Pons (tissue), 1 donor: ENCODE measurements around the gene ZNF442.
A peak's percentile ranks its signal among the peaks of the same experiment; 100 is the strongest.
"Not testable (repeated sequence)": the region's sequence is repeated elsewhere in the genome, so short reads cannot be mapped to it uniquely, and the experiment has no call there.

ENCODE experiments used
- DNase-seq: peaks from one replicate; pipeline ENCODE4 v3.0.0-alpha.2; 2016; ENCODE audit warnings: low spot score

The ZNF442 gene

GRCh38 chr19:12365236-12366162 lies at the start of gene ZNF442:
ZNF442 (minus strand) TSS chr19:12365683; CDS start chr19:12363631, 2,052 bp downstream.
- peak; percentile 99 for DNase-seq

DNA sequence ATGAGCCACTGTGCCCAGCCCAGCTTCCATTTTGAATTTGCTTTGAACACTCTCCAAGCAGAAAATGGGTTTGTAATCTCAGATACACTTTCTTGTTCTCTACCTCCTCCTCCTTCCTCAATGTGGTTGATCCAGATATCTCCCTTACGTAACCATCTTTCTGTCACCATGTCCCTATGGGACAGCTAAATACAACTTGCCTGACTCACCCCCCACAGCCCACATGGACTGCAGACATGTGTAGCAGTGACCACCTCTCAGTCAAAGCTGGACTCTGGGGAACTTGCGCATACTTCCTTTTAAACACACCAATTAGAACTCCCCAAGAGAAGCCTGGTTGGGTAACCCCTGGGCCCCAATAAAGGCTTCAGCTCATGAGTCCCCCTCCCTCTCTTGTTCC lies 46.4 kb upstream of the ZNF442 start:
- no peak for DNase-seq

GRCh38 chr19:12400633-12401502 lies 35.4 kb upstream of the ZNF442 start, which contains the start of gene ZNF799:
ZNF799 (minus strand) TSS chr19:12401271; CDS start chr19:12401070, 201 bp downstream.
- DNase-seq = peak; percentile 97

- DNase-seq = peak; percentile 2
These were observed 34.6 kb upstream of the ZNF442 start for GRCh38 chr19:12399901-12400632.

DNA sequence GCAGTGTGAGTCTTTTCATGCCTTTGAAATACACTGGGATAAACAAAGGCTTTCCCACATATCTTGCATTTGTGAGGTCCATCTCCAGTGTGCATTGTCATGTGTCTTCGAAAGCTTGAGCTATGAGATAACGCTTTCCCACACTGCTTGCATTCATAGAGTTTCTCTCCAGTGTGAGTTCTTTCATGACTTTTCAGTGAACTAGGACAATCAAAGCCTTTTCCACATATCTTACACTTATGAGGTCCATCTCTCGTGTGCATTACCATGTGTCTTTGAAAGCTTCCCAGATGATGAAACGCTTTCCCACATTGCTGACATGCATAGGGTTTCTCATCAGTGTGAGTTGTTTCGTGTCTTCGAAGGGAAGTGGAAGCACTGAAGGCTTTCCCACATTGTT lies 25.7 kb upstream of the ZNF442 start:
- not testable (repeated sequence) for DNase-seq

- DNase-seq = not testable (repeated sequence)
These were observed 20.9 kb upstream of the ZNF442 start for GRCh38 chr19:12386365-12386764.

- no peak for DNase-seq
These were observed 14.9 kb upstream of the ZNF442 start for GRCh38 chr19:12380444-12380737.

GRCh38 chr19:12379732-12380443 lies 14.4 kb upstream of the ZNF442 start:
- DNase-seq = no peak

DNA sequence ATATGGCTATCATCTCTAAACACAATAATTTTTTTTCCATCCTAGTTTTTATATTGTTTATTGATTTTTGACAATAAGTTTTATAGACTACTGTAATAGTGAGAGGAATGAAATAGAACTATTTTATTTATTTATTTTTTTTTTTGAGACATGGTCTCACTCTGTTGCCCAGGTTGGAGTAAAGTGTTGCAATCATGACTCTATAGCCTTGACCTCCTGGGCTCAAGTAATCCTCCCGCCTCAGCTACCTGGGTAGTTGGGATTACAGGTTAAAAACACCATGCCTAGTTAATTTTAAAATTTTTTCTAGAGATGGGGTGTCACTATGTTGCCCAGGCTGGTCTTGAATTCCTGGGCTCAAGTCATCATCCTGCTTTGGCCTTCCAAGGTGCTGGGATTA lies 8.5 kb upstream of the ZNF442 start:
- DNase-seq = no peak

GRCh38 chr19:12364391-12365235 lies 870 bp downstream of the ZNF442 start:
- DNase-seq = peak; percentile 7

DNA sequence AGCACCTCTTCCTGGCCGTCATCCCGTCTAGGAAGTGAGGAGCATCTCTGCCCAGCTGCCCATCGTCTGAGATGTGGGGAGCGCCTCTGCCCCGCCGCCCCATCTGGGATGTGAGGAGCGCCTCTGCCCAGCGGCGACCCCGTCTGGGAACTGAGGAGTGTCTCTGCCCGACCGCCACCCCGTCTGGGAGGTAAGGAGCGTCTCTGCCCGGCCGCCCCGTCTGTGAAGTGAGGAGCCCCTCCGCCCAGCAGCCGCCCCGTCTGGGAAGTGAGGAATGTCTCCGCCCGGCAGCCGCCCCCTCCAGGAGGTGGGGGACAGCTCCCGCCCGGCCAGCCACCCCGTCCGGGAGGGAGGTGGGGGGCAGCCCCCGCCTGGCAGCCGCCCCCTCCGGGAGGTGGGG lies 3.2 kb downstream of the ZNF442 start:
- DNase-seq = not testable (repeated sequence)

DNA sequence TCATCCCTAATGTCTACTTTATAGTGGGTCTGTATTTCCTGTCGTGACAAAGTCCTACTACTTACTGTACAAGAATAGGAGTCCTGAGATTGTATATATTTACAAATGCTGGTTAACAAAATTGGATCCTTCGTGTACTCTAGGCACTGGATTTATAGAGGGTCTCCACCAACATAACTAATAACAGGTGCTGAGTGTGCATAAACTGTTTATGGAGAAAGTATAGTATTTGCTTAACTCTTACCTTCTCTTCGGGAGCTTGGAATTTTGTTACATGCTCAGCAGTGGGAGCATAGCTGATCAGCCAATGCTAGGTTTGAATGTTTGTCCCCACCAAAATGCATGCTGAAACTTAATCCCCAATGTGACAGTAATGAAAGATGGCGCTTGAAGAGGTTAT lies 12.1 kb downstream of the ZNF442 start:
- DNase-seq = no peak

DNA sequence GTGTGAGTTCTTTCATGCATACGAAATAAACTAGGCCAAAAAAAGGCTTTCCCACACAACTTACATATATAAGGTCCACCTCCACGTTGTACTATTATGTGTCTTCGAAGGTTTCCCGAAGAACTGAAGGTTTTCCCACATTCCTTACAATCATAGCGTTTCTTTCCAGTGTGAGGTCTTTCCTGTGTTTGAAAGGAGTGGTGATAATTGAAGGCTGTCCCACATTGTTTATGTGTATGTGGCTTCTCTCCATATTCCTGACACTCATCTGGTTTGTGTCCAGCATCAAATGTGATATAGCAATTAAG lies 14.6 kb downstream of the ZNF442 start:
- DNase-seq = no peak

DNA sequence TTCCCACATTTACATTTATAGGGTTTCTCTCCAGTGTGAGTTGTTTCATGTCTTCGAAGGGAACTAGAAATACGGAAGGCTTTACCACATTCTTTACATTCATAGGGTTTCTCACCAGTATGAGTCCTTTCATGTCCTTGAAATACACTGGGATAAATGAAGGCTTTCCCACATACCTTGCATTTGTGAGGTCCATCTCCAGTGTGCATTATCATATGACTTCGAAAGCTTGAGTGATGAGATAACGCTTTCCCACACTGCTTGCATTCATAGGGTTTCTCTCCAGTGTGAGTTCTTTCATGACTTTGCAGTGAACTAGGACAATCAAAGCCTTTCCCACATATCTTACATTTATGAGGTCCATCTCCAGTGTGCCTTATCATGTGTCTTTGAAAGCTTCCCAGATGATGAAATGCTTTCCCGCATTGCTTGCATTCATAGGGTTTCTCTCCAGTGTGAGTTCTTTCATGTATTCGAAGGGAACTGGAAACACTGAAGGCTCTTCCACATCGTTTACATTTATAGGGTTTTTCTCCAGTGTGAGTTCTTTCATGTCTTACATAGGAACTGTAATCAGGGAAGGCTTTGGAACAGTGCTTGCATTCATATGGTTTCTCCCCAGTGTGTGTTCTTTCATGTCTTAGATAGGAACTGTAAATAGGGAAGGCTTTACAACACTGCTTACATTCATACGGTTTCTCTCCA lies 15.1 kb downstream of the ZNF442 start:
- DNase-seq = no peak

- no peak for DNase-seq
These were observed 18.6 kb downstream of the ZNF442 start for GRCh38 chr19:12346896-12347295.

GRCh38 chr19:12345197-12345596 lies 20.3 kb downstream of the ZNF442 start:
- no peak for DNase-seq

- peak; percentile 98 for DNase-seq
These were observed 32.0 kb downstream of the ZNF442 start, which contains the start of gene ZNF563 for GRCh38 chr19:12333162-12334159. ZNF563 (minus strand) TSS chr19:12333633; CDS start chr19:12333482, 151 bp downstream.

GRCh38 chr19:12331211-12331941 lies 34.1 kb downstream of the ZNF442 start:
- DNase-seq = no peak
